Measurements from ENCODE around the gene GNAS-AS1.

DNA sequence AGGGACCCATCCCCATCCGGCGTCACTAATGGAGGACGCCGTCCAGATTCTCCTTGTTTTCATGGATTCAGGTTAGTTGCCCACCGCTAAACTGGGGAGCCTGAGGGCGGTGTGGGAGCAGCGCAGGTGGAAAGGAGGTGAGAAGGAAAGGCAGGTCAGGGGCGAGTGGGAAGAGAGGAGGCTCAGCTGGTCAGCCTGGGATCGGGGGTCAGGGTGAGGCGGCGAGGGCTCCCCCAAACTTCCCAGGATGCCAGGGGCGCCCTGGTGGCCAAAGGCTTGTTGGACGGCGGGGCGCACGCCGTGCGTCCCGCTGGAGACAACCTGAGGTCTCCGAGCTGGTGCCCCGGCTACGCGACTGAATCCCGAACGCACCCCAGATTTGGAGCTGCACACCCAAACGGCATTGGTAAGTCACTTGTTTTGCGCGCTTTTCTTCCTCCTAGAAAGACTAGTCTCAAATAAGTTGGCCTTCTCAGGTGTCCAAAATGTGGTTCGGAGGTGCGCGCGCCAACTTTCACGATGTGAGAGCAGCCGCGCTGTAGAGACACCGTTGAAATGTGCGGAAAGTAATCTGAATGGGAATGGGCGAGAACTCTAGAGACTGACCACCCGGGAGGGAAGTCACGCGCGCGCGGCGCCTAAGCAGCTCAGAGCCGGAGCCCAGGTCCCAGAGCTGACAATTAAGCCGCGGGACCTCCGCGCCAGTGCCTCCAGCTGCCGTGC is 9.7 kb downstream of the GNAS-AS1 start:
- TF ChIP-seq SUZ12 (IDR thresholded peaks at IDR 0.05), result no peak
- TF ChIP-seq FOXM1 (IDR thresholded peaks at IDR 0.05; ENCODE audit: borderline replicate concordance), result no peak
- no peak for TF ChIP-seq BHLHE40 (IDR thresholded peaks at IDR 0.05; ENCODE audit: borderline replicate concordance)
- TF ChIP-seq ARNT (IDR thresholded peaks at IDR 0.05), result no peak
- TF ChIP-seq HDGF (IDR thresholded peaks at IDR 0.05; ENCODE audit: borderline replicate concordance), result no peak
- no peak for TF ChIP-seq NFRKB (IDR thresholded peaks at IDR 0.05)
- no peak for TF ChIP-seq PKNOX1 (IDR thresholded peaks at IDR 0.05)
- TF ChIP-seq ZNF384 (IDR thresholded peaks at IDR 0.05), result no peak
- TF ChIP-seq L3MBTL2 (conservative IDR thresholded peaks at IDR 0.05), result no peak
